ENCODE results near the gene EXT2. TPM values are rescaled to one million over a fixed set of nuclear protein-coding genes. Genes with fewer than 3 reads are reported as not detected.

Gene EXT2
- total RNA-seq, 1 experiment from 2014 or later: 39.1 TPM

DNA sequence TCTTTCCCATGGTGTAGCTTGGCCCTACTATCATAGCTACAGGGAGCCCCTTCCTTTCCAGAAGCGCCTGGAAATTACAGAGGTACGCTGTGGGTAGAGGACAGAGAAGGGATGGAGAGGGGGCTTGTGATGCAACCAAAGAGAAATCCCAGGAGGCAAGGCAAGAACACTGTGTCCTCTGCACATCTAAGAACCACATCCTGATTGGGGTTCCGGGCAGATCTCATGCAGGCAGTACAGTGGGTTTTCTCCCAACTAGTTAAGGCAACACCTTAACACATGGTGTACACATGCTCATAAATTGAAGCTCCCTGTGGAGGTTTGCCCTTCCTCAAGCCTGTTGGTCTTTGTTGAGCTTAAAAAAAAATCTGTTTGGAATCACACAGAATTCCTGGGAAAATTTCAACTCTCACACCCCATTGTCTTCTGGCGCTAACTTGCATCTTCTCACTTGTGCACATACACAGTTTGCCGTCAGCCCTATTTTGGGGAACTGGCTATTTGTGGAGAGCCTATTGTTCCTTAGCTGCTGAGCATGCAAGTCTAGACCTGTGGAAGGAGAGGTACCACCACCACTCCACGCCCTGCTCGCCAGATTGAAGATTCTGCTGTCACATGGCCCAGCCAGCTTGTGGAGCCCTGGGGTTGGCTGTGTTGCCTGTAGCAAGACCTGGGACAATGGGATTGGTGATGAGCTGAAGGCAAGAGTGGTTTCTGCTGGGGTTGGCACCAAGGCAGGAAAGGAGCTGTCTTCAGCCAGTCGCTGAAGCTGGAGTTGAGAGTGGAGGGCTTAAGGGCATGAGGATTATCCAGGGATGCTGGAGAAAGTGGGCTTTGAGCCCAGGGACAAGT is 162.1 kb downstream of the EXT2 start (continued):
- TF ChIP-seq, protein P1, sequence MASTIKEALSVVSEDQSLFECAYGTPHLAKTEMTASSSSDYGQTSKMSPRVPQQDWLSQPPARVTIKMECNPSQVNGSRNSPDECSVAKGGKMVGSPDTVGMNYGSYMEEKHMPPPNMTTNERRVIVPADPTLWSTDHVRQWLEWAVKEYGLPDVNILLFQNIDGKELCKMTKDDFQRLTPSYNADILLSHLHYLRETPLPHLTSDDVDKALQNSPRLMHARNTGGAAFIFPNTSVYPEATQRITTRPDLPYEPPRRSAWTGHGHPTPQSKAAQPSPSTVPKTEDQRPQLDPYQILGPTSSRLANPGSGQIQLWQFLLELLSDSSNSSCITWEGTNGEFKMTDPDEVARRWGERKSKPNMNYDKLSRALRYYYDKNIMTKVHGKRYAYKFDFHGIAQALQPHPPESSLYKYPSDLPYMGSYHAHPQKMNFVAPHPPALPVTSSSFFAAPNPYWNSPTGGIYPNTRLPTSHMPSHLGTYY (CRISPR knock-in tag; IDR thresholded peaks at IDR 0.05): no peak
- TF ChIP-seq, protein P2, sequence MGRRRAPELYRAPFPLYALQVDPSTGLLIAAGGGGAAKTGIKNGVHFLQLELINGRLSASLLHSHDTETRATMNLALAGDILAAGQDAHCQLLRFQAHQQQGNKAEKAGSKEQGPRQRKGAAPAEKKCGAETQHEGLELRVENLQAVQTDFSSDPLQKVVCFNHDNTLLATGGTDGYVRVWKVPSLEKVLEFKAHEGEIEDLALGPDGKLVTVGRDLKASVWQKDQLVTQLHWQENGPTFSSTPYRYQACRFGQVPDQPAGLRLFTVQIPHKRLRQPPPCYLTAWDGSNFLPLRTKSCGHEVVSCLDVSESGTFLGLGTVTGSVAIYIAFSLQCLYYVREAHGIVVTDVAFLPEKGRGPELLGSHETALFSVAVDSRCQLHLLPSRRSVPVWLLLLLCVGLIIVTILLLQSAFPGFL (CRISPR knock-in tag; IDR thresholded peaks at IDR 0.05; ENCODE audit: borderline replicate concordance): no peak
- TF ChIP-seq FOXJ3 (CRISPR knock-in tag; IDR thresholded peaks at IDR 0.05; ENCODE audit: borderline replicate concordance) (no peak), EMX1 (CRISPR knock-in tag; IDR thresholded peaks at IDR 0.05) (no peak), ESRRA (CRISPR knock-in tag; IDR thresholded peaks at IDR 0.05; ENCODE audit: borderline replicate concordance) (no peak)
- TF ChIP-seq, protein P3, sequence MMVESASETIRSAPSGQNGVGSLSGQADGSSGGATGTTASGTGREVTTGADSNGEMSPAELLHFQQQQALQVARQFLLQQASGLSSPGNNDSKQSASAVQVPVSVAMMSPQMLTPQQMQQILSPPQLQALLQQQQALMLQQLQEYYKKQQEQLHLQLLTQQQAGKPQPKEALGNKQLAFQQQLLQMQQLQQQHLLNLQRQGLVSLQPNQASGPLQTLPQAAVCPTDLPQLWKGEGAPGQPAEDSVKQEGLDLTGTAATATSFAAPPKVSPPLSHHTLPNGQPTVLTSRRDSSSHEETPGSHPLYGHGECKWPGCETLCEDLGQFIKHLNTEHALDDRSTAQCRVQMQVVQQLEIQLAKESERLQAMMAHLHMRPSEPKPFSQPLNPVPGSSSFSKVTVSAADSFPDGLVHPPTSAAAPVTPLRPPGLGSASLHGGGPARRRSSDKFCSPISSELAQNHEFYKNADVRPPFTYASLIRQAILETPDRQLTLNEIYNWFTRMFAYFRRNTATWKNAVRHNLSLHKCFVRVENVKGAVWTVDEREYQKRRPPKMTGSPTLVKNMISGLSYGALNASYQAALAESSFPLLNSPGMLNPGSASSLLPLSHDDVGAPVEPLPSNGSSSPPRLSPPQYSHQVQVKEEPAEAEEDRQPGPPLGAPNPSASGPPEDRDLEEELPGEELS (CRISPR knock-in tag; IDR thresholded peaks at IDR 0.05): no peak
- TF ChIP-seq, protein P4, sequence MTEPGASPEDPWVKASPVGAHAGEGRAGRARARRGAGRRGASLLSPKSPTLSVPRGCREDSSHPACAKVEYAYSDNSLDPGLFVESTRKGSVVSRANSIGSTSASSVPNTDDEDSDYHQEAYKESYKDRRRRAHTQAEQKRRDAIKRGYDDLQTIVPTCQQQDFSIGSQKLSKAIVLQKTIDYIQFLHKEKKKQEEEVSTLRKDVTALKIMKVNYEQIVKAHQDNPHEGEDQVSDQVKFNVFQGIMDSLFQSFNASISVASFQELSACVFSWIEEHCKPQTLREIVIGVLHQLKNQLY (CRISPR knock-in tag; IDR thresholded peaks at IDR 0.05): no peak
- TF ChIP-seq, protein P5, sequence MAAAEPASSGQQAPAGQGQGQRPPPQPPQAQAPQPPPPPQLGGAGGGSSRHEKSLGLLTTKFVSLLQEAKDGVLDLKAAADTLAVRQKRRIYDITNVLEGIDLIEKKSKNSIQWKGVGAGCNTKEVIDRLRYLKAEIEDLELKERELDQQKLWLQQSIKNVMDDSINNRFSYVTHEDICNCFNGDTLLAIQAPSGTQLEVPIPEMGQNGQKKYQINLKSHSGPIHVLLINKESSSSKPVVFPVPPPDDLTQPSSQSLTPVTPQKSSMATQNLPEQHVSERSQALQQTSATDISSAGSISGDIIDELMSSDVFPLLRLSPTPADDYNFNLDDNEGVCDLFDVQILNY (CRISPR knock-in tag; IDR thresholded peaks at IDR 0.05): no peak

DNA sequence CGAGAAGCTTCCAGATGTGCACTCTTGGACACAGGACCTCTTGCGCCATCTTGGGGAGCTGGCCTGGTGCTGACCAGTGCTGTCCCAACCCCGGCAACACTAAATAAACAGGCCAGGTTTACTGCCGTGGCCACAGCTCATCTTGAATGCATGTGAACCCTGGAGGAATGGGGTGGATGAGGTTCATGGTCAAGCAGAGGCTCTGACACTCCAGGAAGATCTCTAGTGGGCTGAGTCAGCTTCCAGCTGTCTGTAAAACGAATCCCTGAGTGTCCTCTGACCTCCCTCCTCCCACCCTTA is 162.7 kb downstream of the EXT2 start:
- POLR2A ChIA-PET: no interaction called here
- H3K4me1 Mint-ChIP-seq: no peaks in the 10 kb centered on the region

More for the DNA sequence above, 162.7 kb downstream of the EXT2 start:
- Mint-ChIP-seq H3K4me3 (no peak overlapping the region), H3K27ac (no peak overlapping the region), H3K27me3 (ENCODE audit: low read depth) (no peaks in the 10 kb centered on the region), H3K9me3 (peaks cover 11% of the 10 kb centered on the region), H3K36me3 (peaks cover 7% of the 10 kb centered on the region)
- ATAC-seq (no peak), DNase-seq (ENCODE audit: low spot score) (no peak)
- CTCF ChIA-PET: interaction anchor here (0.6 to 1.8 kb wide), 6 partner anchors 38 to 163 kb away, joined by 3 to 15 read pairs (median 4); partner anchors contain the start of gene EXT2
- TF ChIP-seq EMX1 (CRISPR knock-in tag; IDR thresholded peaks at IDR 0.05): no peak
- no peak for TF ChIP-seq GRHL2 (CRISPR knock-in tag; IDR thresholded peaks at IDR 0.05; ENCODE audit: insufficient replicate concordance, severe bottlenecking)
- no peak for TF ChIP-seq SMAD4 (CRISPR knock-in tag; IDR thresholded peaks at IDR 0.05)
- no peak for TF ChIP-seq NFYB (CRISPR knock-in tag; conservative IDR thresholded peaks at IDR 0.05; ENCODE audit: low read depth)
- TF ChIP-seq IRF2 (CRISPR knock-in tag; IDR thresholded peaks at IDR 0.05; ENCODE audit: borderline replicate concordance, low read depth): no peak
- no peak for TF ChIP-seq NR1H2 (CRISPR knock-in tag; IDR thresholded peaks at IDR 0.05)
- TF ChIP-seq, protein P5 (CRISPR knock-in tag; IDR thresholded peaks at IDR 0.05): no peak
- TF ChIP-seq, protein P6, sequence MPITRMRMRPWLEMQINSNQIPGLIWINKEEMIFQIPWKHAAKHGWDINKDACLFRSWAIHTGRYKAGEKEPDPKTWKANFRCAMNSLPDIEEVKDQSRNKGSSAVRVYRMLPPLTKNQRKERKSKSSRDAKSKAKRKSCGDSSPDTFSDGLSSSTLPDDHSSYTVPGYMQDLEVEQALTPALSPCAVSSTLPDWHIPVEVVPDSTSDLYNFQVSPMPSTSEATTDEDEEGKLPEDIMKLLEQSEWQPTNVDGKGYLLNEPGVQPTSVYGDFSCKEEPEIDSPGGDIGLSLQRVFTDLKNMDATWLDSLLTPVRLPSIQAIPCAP (CRISPR knock-in tag; IDR thresholded peaks at IDR 0.05): no peak
- TF ChIP-seq ATF1 (CRISPR knock-in tag; IDR thresholded peaks at IDR 0.05): no peak
- no peak for TF ChIP-seq TEAD1 (CRISPR knock-in tag; IDR thresholded peaks at IDR 0.05)
- TF ChIP-seq, protein P7, sequence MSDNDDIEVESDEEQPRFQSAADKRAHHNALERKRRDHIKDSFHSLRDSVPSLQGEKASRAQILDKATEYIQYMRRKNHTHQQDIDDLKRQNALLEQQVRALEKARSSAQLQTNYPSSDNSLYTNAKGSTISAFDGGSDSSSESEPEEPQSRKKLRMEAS (CRISPR knock-in tag; IDR thresholded peaks at IDR 0.05): no peak
- TF ChIP-seq MYBL2 (CRISPR knock-in tag; IDR thresholded peaks at IDR 0.05): no peak
- no peak for TF ChIP-seq NR2C2 (CRISPR knock-in tag; IDR thresholded peaks at IDR 0.05)
- no peak for TF ChIP-seq ZNF416 (CRISPR knock-in tag; IDR thresholded peaks at IDR 0.05)

Measured in WTC11 (cell line).